ENCODE results near the gene ALDH7A1. TPM values are rescaled to one million over a fixed set of nuclear protein-coding genes. Genes with fewer than 3 reads are reported as not detected.

The ALDH7A1 gene
- total RNA-seq, 1 experiment from 2014 or later: 148 TPM

DNA sequence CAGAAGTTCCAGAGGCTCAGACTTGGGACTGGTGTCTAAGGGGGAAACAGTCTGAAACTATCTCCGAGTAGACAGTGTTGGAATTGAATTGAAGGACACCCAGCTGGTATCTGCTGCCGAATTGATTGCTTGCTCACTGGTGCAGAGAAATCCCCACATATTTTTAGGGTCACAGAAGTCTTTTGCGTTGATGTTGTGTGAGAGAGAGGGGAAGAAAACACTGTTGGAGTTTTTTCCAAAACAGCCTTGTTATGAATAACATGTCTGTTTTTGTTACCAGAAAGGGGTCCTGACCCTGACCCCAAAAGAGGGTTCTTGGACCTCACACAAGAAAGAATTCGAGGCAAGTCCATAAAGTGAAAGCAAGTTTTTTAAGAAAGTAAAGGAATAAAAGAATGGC lies 81.3 kb downstream of the ALDH7A1 start:
- TF ChIP-seq, protein P1, sequence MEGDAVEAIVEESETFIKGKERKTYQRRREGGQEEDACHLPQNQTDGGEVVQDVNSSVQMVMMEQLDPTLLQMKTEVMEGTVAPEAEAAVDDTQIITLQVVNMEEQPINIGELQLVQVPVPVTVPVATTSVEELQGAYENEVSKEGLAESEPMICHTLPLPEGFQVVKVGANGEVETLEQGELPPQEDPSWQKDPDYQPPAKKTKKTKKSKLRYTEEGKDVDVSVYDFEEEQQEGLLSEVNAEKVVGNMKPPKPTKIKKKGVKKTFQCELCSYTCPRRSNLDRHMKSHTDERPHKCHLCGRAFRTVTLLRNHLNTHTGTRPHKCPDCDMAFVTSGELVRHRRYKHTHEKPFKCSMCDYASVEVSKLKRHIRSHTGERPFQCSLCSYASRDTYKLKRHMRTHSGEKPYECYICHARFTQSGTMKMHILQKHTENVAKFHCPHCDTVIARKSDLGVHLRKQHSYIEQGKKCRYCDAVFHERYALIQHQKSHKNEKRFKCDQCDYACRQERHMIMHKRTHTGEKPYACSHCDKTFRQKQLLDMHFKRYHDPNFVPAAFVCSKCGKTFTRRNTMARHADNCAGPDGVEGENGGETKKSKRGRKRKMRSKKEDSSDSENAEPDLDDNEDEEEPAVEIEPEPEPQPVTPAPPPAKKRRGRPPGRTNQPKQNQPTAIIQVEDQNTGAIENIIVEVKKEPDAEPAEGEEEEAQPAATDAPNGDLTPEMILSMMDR (conservative IDR thresholded peaks at IDR 0.05): no peak
- H2AFZ ChIP-seq (ENCODE audit: low read length): no peak overlapping the region
- no CpG with 5 or more reads among the region's 4 CpGs for WGBS (ENCODE audit: extremely low coverage, insufficient read length, low lambda C conversion rate)

More for the DNA sequence above, 81.3 kb downstream of the ALDH7A1 start:
- H3K56ac ChIP-seq (ENCODE audit: insufficient read length, low read depth, low read length): no peak overlapping the region
- H3K9me3 ChIP-seq (ENCODE audit: control insufficient read depth, low read depth, low read length): no peaks in the 10 kb centered on the region
- no peak overlapping the region for H4K8ac ChIP-seq (replicated peaks; ENCODE audit: insufficient read length, low read depth, low read length)
- H2BK15ac ChIP-seq (ENCODE audit: low read depth, low read length): no peak overlapping the region
- H2BK5ac ChIP-seq (ENCODE audit: insufficient read length, low read length): no peak overlapping the region
- Mint-ChIP-seq H3K4me1 (peaks cover 7 to 9% of the 10 kb centered on the region in 2 experiments), H3K36me3 (ENCODE audit: insufficient read depth in 1 of 3, low read depth in 3 of 3) (peaks cover 0 to 3% (median 0%) of the 10 kb centered on the region in 3 experiments; a peak in 2 of 7 replicates), H3K4me3 (no peak overlapping the region), H3K27ac (peak overlapping the region in 1 of 3 experiments; percentile 22; a peak in 1 of 7 replicates), H3K9me3 (peaks cover 3% of the 10 kb centered on the region in 2 experiments; a peak in 1 of 5 replicates), H3K27me3 (ENCODE audit: low read depth) (no peaks in the 10 kb centered on the region; the same call in 1 of the 2 replicates)
- H2BK120ac ChIP-seq (ENCODE audit: low read depth, low read length, poor library complexity, severe bottlenecking): no peak overlapping the region
- H3K23ac ChIP-seq (ENCODE audit: insufficient read length, low read depth, low read length): no peak overlapping the region
- no peak overlapping the region for H3K4me2 ChIP-seq (ENCODE audit: insufficient read depth, insufficient read length, low read length)
- H3K79me1 ChIP-seq (ENCODE audit: insufficient read depth, low read depth, low read length, poor library complexity, severe bottlenecking): no peaks in the 10 kb centered on the region
- H2BK20ac ChIP-seq (ENCODE audit: low read depth, low read length, poor library complexity, severe bottlenecking): no peak overlapping the region
- no peak overlapping the region for H3K27ac ChIP-seq (ENCODE audit: insufficient read length, low read depth, low read length)
- H4K91ac ChIP-seq (ENCODE audit: insufficient read length, low read depth, low read length): no peak overlapping the region
- H4K5ac ChIP-seq (ENCODE audit: insufficient read length, low read depth, low read length): no peak overlapping the region
- H2AK5ac ChIP-seq (ENCODE audit: insufficient read length, low read length): no peak overlapping the region
- H3K4me1 ChIP-seq (ENCODE audit: insufficient read depth, low read length): peaks cover 3% of the 10 kb centered on the region; the same call in 1 of the 2 replicates
- no peak overlapping the region for H3K18ac ChIP-seq (ENCODE audit: insufficient read length, low read depth, low read length)
- H3K23me2 ChIP-seq (ENCODE audit: insufficient read length, low read depth, low read length, poor library complexity, severe bottlenecking): no peaks in the 10 kb centered on the region
- no peaks in the 10 kb centered on the region for H3K79me2 ChIP-seq (ENCODE audit: insufficient read depth, low read length)
- H3T11ph ChIP-seq (ENCODE audit: low read length): no peak overlapping the region
- no peaks in the 10 kb centered on the region for H3K27me3 ChIP-seq (ENCODE audit: insufficient read depth, low read length)
- no peak overlapping the region for H3K9ac ChIP-seq (ENCODE audit: extremely low read depth, insufficient read length, low read length)
- H4K20me1 ChIP-seq (ENCODE audit: control insufficient read depth, insufficient read depth, insufficient read length): no peaks in the 10 kb centered on the region
- no peak overlapping the region for H3K14ac ChIP-seq (ENCODE audit: insufficient read depth, low read length)
- H3K4ac ChIP-seq (ENCODE audit: low read depth, low read length): no peak overlapping the region
- DNase-seq: no peak
- no peak overlapping the region for H2BK12ac ChIP-seq (ENCODE audit: insufficient read length, low read depth, low read length)
